GM12878 (cell line): Measurements from ENCODE around the gene LGMN. TPM values are rescaled to one million over a fixed set of nuclear protein-coding genes. Genes with fewer than 3 reads are reported as not detected.
"Not testable (repeated sequence)": the region's sequence is repeated elsewhere in the genome, so short reads cannot be mapped to it uniquely, and the experiment has no call there.

Experiments
- ATAC-seq: fragments of 200-7000 bp; cut with Tn5 transposase; 3 replicates; pipeline ENCODE4 v1.9.1; 2020; ENCODE audit warnings: mild to moderate bottlenecking, moderate library complexity
- BruUV-seq: library from RNA; stranded (reverse); fragments of 400-500 nt; replicated peaks from 2 replicates; lab custom pipeline; 2021; lab: Mats Ljungman, UMichigan
- CTCF ChIA-PET: fragments of 300-600 bp; sonication (Branson Sonifier 250); formaldehyde crosslinking; extraction: SDS; loops from one replicate; lab custom pipeline; 2021; ENCODE audit warnings: inconsistent platforms; lab: Yijun Ruan, JAX
- POLR2A ChIA-PET: fragments of 350-600 bp; formaldehyde crosslinking; extraction: SDS; loops from one replicate; lab custom pipeline; 2021; ENCODE audit warnings: inconsistent platforms; lab: Charles Lee
- RAD21 ChIA-PET: fragments of 300-600 bp; sonication (Branson Sonifier 250); formaldehyde crosslinking; loops from one replicate; lab custom pipeline; 2023; ENCODE audit warnings: antibody characterized with exemption; ENCODE audit not compliant: unreplicated experiment; lab: Charles Lee
- SMC1A ChIA-PET: fragments of 300-600 bp; sonication (Branson Sonifier 250); formaldehyde crosslinking; loops from one replicate; lab custom pipeline; 2023; ENCODE audit not compliant: unreplicated experiment, uncharacterized antibody; lab: Charles Lee
- DNase-seq: peaks from one replicate; pipeline ENCODE4 v3.0.0-alpha.2; 2011; ENCODE audit warnings: low read depth, low spot score
- FAIRE-seq: peaks from 3 replicates; lab custom pipeline; 2011; peaks lifted over from hg19 to GRCh38; lab: Jason Lieb, UNC
- H2AFZ ChIP-seq: 2 replicates; pipeline ENCODE4 v1.6.0; 2011; ENCODE audit warnings: low read depth, low read length, control low read depth; ENCODE audit not compliant: control insufficient read depth
- H3K27ac ChIP-seq: 2 replicates; pipeline ENCODE4 v1.5.1; 2011; ENCODE audit warnings: control low read depth; ENCODE audit not compliant: control insufficient read depth, insufficient read depth
- H3K27me3 ChIP-seq, 2 experiments: replicated peaks in 1 of 2; 2 replicates each; pipeline versions ENCODE4 v1.6.0 to v1.6.1; 2011; ENCODE audit warnings: low read length in 1 of 2; ENCODE audit not compliant: control insufficient read depth in 2 of 2, insufficient read depth in 2 of 2
- H3K36me3 ChIP-seq, 2 experiments: 2 replicates each; pipeline ENCODE4 v1.5.1; 2011; ENCODE audit warnings: low read length in 1 of 2; ENCODE audit not compliant: control insufficient read depth in 2 of 2, insufficient read depth in 2 of 2
- H3K4me1 ChIP-seq: 2 replicates; pipeline ENCODE4 v1.6.1; 2011; ENCODE audit warnings: mild to moderate bottlenecking, low read length, moderate library complexity, mixed read lengths; ENCODE audit not compliant: control insufficient read depth, insufficient read depth
- H3K4me2 ChIP-seq: 2 replicates; pipeline ENCODE4 v1.6.0; 2011; ENCODE audit warnings: control low read depth; ENCODE audit not compliant: control insufficient read depth, insufficient read depth
- H3K4me3 ChIP-seq: fragments of 200-600 bp; sonication (generic); 2 replicates; pipeline ENCODE4 v1.5.1; 2016
- H3K79me2 ChIP-seq: 2 replicates; pipeline ENCODE4 v1.6.0; 2011; ENCODE audit warnings: low read length; ENCODE audit not compliant: control insufficient read depth, insufficient read depth
- H3K9ac ChIP-seq: 2 replicates; pipeline ENCODE4 v1.8.0; 2011; ENCODE audit warnings: low read length, control low read depth, mixed read lengths; ENCODE audit not compliant: control insufficient read depth, insufficient read depth
- H3K9me3 ChIP-seq: replicated peaks from 3 replicates; pipeline ENCODE4 v1.5.1; 2011; ENCODE audit warnings: mild to moderate bottlenecking, low read length; ENCODE audit not compliant: control insufficient read depth, insufficient read depth
- H4K20me1 ChIP-seq: 2 replicates; pipeline ENCODE4 v1.6.0; 2011; ENCODE audit not compliant: control insufficient read depth, insufficient read depth
- ATF7 ChIP-seq: fragments of 450-650 bp; IDR thresholded peaks from 2 replicates; pipeline ENCODE4 v1.6.1; 2016; ENCODE audit warnings: low read depth, mild to moderate bottlenecking
- CREM ChIP-seq: IDR thresholded peaks from 2 replicates; pipeline ENCODE4 v1.6.1; 2014; ENCODE audit warnings: antibody characterized with exemption, low read depth
- DPF2 ChIP-seq: fragments of 450-650 bp; IDR thresholded peaks from 2 replicates; pipeline ENCODE4 v1.6.1; 2017; ENCODE audit warnings: mild to moderate bottlenecking
- HCFC1 ChIP-seq: fragments of 150-350 bp; IDR thresholded peaks from 2 replicates; pipeline ENCODE4 v1.6.1; 2014; ENCODE audit warnings: low read length
- IKZF1 ChIP-seq: fragments of 450-650 bp; conservative IDR thresholded peaks from 2 replicates; pipeline ENCODE4 v1.6.1; 2017; ENCODE audit warnings: antibody characterized with exemption, mild to moderate bottlenecking
- IKZF2 ChIP-seq, 2 experiments: fragments of 450-650 bp; IDR thresholded peaks; 2 replicates each; pipeline ENCODE4 v1.6.1; 2017; ENCODE audit warnings: mild to moderate bottlenecking in 2 of 2, moderate library complexity in 2 of 2
- NFYB ChIP-seq: IDR thresholded peaks from 2 replicates; pipeline ENCODE4 v1.6.1; 2011; ENCODE audit warnings: low read depth, mild to moderate bottlenecking, low read length, improper control_type of control experiment, moderate library complexity; ENCODE audit not compliant: insufficient read depth
- PAX5 ChIP-seq: IDR thresholded peaks from 2 replicates; pipeline ENCODE4 v1.6.1; 2011; ENCODE audit warnings: low read depth, low read length, borderline replicate concordance
- RAD51 ChIP-seq: fragments of 450-650 bp; IDR thresholded peaks from 2 replicates; pipeline ENCODE4 v1.6.1; 2016; ENCODE audit warnings: moderate library complexity, mild to moderate bottlenecking, inconsistent platforms
- SIX5 ChIP-seq: IDR thresholded peaks from 2 replicates; pipeline ENCODE4 v1.6.1; 2011; ENCODE audit warnings: mild to moderate bottlenecking, low read depth, low read length, moderate library complexity; ENCODE audit not compliant: severe bottlenecking
- SPI1 ChIP-seq: IDR thresholded peaks from 2 replicates; pipeline ENCODE4 v1.6.1; 2011; ENCODE audit warnings: low read depth, mild to moderate bottlenecking, low read length, moderate library complexity, borderline replicate concordance; ENCODE audit not compliant: insufficient read depth
- TCF7 ChIP-seq: IDR thresholded peaks from 2 replicates; pipeline ENCODE4 v1.6.1; 2014; ENCODE audit warnings: antibody characterized with exemption, borderline replicate concordance
- USF1 ChIP-seq: IDR thresholded peaks from 2 replicates; pipeline ENCODE4 v1.6.1; 2011; ENCODE audit warnings: borderline replicate concordance, low read depth, mild to moderate bottlenecking, moderate library complexity, mixed read lengths, low read length; ENCODE audit not compliant: insufficient read depth; ENCODE audit errors: extremely low read length
- YY1 ChIP-seq: IDR thresholded peaks from 2 replicates; pipeline ENCODE4 v1.6.1; 2011; ENCODE audit warnings: low read depth, mild to moderate bottlenecking, low read length
- WGBS: methylation state at CpG from one replicate; pipeline ENCODE4 v1.1.6; 2016; ENCODE audit warnings: low lambda C conversion rate; ENCODE audit not compliant: insufficient replicate concordance, insufficient coverage; ENCODE audit errors: missing lambda C conversion rate; 5-methylcytosine and 5-hydroxymethylcytosine counted together
- in situ Hi-C: fragments of 300-500 bp; cut with MboI; formaldehyde crosslinking; loops from 9 replicates; pipeline ENCODE4 v1.14.3; 2018; ENCODE audit warnings: mixed read lengths
- intact Hi-C: fragments of 100-400 bp; cut with micrococcal nuclease; formaldehyde crosslinking; loops from one replicate; pipeline ENCODE4 v1.14.2; 2022; ENCODE audit not compliant: unreplicated experiment
- polyA plus RNA-seq, 11 experiments: library from polyadenylated mRNA; depleted of rRNA in 4 of 11; unstranded in 6 of 11; stranded (reverse) in 5 of 11; fragments of >200 nt; fragmentation: Nextera tagmentation in 4 of 11; fragmentation: Illumina TruSeq in 1 of 11; extraction: Ambion mirVana in 4 of 11; extraction: Trizol in 1 of 11; gene quantifications; 1 replicate in 1 of 11; 2 replicates in 10 of 11; pipeline versions ENCODE4 v1.2.1 to v1.2.3, GENCODE V29; 2011 to 2016; ENCODE audit warnings: inconsistent platforms in 2 of 11, missing spikeins in 2 of 11, low read depth in 1 of 11
- total RNA-seq, 4 experiments: library from RNA; depleted of rRNA in 3 of 4; stranded (reverse); fragments of >200 nt in 3 of 4; fragmentation: Illumina TruSeq in 1 of 4; extraction: Trizol in 1 of 4; gene quantifications; 2 replicates each; pipeline versions ENCODE4 v1.2.1 to v1.2.3, GENCODE V29; 2013 to 2021

The LGMN gene
- total and polyA plus RNA-seq, 10 of the 15 experiments (the other 5 are each of a cell fraction or from before 2014, with no cell fraction given): 0.71 to 192 (median 3.9) TPM

- H3K27ac ChIP-seq, H3K9ac ChIP-seq, H3K27me3 ChIP-seq, H3K4me2 ChIP-seq: not testable (repeated sequence)
- SMC1A ChIA-PET: interaction anchor here (1.2 to 10.8 kb wide), 7 partner anchors 11 to 71 kb away, joined by 3 to 151 read pairs (median 8); no protein-coding TSS in a partner anchor
- FAIRE-seq: peak; percentile 75
- TF ChIP-seq PAX5 (peak; percentile 84), CREM (0 out of 2 replicates have a peak, but pooled peaks have one; percentile 9), HCFC1 (peak; percentile 51), NFYB (0 out of 2 replicates have a peak, but pooled peaks have one; percentile 32), SIX5 (peak; percentile 59), RAD51 (0 out of 2 replicates have a peak, but pooled peaks have one; percentile 27), YY1 (peak; percentile 76), TCF7 (peak; percentile 69; the same call in 1 of the 2 replicates), IKZF2 (IDR thresholded peaks at IDR 0.05) (peak; percentile 67 to 68), DPF2 (0 out of 2 replicates have a peak, but pooled peaks have one; percentile 27), IKZF1 (peak; percentile 44), ATF7 (peak; percentile 34; the same call in 1 of the 2 replicates), USF1 (peak; percentile 19), SPI1 (peak; percentile 72; the same call in 1 of the 2 replicates)
- TF ChIP-seq, all 136 proteins: peak for 14; not testable (repeated sequence) for 122
- H4K20me1 ChIP-seq, H3K4me3 ChIP-seq, intact Hi-C loops, H3K36me3 ChIP-seq, H2AFZ ChIP-seq, H3K9me3 ChIP-seq, DNase-seq, BruUV-seq, H3K79me2 ChIP-seq: not testable (repeated sequence)
- peaks cover 24% of the 10 kb centered on the region for H3K4me1 ChIP-seq
- ATAC-seq: peak; percentile 61
- ChIA-PET RAD21 (interaction anchor here (1.3 to 9.4 kb wide), 2 partner anchors 31 to 64 kb away, joined by 5 to 106 read pairs; partner anchors contain the start of gene LGMN), CTCF (interaction anchor here (0.8 to 1.6 kb wide), 5 partner anchors 64 to 93 kb away, joined by 3 to 8 read pairs (median 4); no protein-coding TSS in a partner anchor), POLR2A (interaction anchor here (0.5 to 0.6 kb wide), 2 partner anchors 131 to 363 kb away, joined by 3 to 4 read pairs; no protein-coding TSS in a partner anchor)
- in situ Hi-C loops: loop anchor here (10.0 kb wide), 1 partner anchor 194 kb away; no protein-coding TSS in a partner anchor
- WGBS: 100% methylated on average over 1 of the region's 3 CpGs
Observed at GRCh38 chr14:92778868-92779565, 30.6 kb upstream of the LGMN start.
